ENCODE results near the gene ACP4.

Gene ACP4

DNA sequence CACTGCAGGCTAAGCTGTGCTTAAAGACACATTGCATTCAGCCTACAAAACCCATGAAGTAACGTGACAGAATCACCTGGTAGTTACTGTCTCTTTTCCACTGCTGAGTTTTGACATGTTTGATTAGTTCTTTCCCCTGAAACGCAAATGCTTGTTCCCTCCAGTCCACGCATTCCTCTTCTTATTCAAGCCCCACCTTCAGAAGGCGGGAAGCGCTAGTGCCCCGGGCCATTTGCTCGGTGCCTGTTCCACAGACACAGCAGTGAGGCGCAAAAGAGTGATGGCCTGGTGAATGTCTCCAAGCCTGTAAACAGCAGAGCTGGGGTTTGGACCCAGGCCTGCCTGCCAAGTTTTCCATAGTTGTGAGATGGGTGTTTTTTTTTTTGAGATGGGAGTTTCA, 10.9 kb downstream of the ACP4 start:
- no peak for TF ChIP-seq FOXM1 (IDR thresholded peaks at IDR 0.05; ENCODE audit: borderline replicate concordance, low read depth)
- no peak for TF ChIP-seq CEBPB (IDR thresholded peaks at IDR 0.05)
- no peak for TF ChIP-seq YY1 (IDR thresholded peaks at IDR 0.05; ENCODE audit: low read depth)

DNA sequence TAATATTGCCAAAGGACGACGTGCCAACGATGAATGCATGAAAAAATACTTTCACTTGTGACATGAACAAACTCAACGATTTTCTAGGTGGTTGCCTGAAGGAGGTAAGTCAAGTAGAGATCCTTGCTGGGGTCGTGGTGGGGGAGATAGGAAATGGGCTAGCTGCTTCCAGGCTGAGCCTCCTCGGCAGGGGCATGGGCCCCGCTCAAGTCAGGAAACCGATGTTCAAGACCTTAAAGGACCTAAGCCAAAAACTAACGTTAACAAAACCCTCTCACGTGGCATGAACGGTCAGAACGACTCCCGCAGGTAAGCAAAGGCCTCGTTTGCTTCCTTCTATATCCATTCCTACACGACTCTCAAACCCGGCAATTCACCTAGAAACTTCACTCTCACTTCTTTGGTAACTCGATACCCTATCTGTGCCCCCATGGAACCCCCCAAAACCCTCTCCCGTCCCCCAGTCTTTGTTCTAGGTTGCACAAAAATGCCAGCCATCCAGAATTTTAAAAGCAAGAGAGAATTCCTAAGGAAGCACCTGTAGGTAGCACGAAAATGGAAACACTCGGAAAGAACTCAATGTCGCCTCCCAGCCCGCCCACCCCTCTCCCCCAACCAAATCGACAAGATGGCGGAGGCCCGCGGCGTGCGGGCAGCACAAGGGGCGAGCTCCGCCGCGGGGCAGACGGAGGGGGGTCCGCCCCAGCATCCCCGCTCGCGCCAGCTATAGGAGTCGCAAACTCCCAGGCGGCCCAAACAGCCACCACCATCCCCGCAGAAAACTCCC, 13.6 kb downstream of the ACP4 start:
- no peak for TF ChIP-seq CREB1 (IDR thresholded peaks at IDR 0.05; ENCODE audit: low read depth)
- no peak for TF ChIP-seq ZBTB7A (IDR thresholded peaks at IDR 0.05; ENCODE audit: low read depth)
- no peak; the same call in 1 of the 2 replicates for TF ChIP-seq YY1 (IDR thresholded peaks at IDR 0.05; ENCODE audit: low read depth)

DNA sequence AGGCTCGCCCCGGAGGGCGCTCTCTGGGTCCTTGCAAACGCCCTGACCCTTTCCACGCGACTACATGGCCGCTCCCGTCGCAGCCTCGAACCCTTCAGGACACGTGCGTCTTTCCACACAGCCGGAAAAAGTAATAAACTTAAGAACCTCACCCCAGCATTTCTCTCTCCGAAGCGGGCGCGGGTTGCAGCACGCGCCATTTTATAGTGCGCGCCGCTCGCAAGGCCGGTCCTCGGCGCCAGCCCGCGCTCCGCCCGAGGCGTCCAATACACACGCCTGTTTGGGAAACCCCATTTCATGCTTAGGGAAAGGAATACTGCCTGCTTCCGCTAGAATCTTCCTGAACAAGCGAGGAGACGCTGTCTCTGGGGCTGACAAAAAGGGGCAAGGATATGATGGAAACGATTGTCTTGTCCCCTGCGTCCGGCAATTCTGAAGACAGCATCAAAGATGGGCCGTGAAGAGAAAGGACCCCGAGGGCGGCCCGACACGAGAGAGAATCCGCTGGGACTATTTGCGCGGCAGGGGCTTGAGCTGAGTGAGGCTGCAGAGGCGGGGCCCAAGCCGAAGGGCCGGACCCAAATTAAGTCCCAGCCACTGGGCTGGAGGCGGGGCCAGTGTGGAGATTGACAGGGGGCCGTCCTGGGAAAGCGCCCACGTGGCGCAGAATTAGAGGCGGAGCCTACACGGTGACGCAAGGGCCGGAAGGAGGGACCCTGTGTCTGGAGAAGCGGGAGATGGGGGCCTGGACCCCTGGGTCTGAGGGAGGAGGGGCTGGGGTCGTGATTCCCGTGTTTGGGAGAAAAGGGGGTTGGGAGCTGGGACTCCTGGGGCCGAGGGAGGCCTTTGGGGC, 14.4 kb downstream of the ACP4 start:
- TF ChIP-seq RAD21 (IDR thresholded peaks at IDR 0.05; ENCODE audit: low read depth) (no peak), CREB1 (IDR thresholded peaks at IDR 0.05; ENCODE audit: low read depth) (0 out of 2 replicates have a peak, but pooled peaks have one; percentile 34), CEBPB (IDR thresholded peaks at IDR 0.05) (peak; percentile 63), NFIC (IDR thresholded peaks at IDR 0.05) (0 out of 2 replicates have a peak, but pooled peaks have one; percentile 14), TAF1 (IDR thresholded peaks at IDR 0.05; ENCODE audit: low read depth) (peak; percentile 95), EP300 (IDR thresholded peaks at IDR 0.05; ENCODE audit: borderline replicate concordance) (no peak; the same call in 1 of the 2 replicates), TCF12 (IDR thresholded peaks at IDR 0.05; ENCODE audit: low read depth) (peak; percentile 57), EGR1 (IDR thresholded peaks at IDR 0.05) (no peak; the same call in 1 of the 2 replicates), TEAD4 (IDR thresholded peaks at IDR 0.05) (no peak)
- TF ChIP-seq, protein P1, sequence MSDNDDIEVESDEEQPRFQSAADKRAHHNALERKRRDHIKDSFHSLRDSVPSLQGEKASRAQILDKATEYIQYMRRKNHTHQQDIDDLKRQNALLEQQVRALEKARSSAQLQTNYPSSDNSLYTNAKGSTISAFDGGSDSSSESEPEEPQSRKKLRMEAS (IDR thresholded peaks at IDR 0.05): peak; percentile 96
- TF ChIP-seq, protein P2, sequence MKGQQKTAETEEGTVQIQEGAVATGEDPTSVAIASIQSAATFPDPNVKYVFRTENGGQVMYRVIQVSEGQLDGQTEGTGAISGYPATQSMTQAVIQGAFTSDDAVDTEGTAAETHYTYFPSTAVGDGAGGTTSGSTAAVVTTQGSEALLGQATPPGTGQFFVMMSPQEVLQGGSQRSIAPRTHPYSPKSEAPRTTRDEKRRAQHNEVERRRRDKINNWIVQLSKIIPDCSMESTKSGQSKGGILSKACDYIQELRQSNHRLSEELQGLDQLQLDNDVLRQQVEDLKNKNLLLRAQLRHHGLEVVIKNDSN (IDR thresholded peaks at IDR 0.05): peak; percentile 94

DNA sequence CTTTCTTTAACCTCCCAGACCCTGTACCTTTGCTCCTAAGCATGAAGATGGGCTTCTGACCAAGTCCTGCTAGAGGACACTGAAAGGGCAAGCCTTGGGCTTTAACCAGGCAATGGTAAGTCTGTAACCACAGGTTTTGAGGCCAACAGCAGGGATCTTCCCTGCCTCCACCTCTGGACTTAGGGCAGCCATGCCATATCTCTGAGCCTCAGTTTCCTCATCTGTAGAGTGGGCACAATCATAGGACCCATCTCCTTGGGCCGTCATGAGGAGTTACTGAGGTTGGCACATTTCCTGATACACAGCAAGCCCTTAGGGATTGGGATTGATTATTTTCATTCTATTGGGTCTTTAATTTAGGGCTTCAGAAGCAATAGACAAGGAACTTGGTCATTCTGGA, 18.6 kb downstream of the ACP4 start:
- TF ChIP-seq ZBTB7A (IDR thresholded peaks at IDR 0.05; ENCODE audit: low read depth) (no peak), CEBPB (IDR thresholded peaks at IDR 0.05) (no peak), NFIC (IDR thresholded peaks at IDR 0.05) (no peak), EGR1 (IDR thresholded peaks at IDR 0.05) (no peak), TCF12 (IDR thresholded peaks at IDR 0.05; ENCODE audit: low read depth) (no peak), EP300 (IDR thresholded peaks at IDR 0.05; ENCODE audit: borderline replicate concordance) (no peak), FOXM1 (IDR thresholded peaks at IDR 0.05; ENCODE audit: borderline replicate concordance, low read depth) (no peak), RAD21 (IDR thresholded peaks at IDR 0.05; ENCODE audit: low read depth) (no peak), TAF1 (IDR thresholded peaks at IDR 0.05; ENCODE audit: low read depth) (no peak), CREB1 (IDR thresholded peaks at IDR 0.05; ENCODE audit: low read depth) (no peak), TEAD4 (IDR thresholded peaks at IDR 0.05) (no peak), YY1 (IDR thresholded peaks at IDR 0.05; ENCODE audit: low read depth) (no peak)
- TF ChIP-seq, protein P3, sequence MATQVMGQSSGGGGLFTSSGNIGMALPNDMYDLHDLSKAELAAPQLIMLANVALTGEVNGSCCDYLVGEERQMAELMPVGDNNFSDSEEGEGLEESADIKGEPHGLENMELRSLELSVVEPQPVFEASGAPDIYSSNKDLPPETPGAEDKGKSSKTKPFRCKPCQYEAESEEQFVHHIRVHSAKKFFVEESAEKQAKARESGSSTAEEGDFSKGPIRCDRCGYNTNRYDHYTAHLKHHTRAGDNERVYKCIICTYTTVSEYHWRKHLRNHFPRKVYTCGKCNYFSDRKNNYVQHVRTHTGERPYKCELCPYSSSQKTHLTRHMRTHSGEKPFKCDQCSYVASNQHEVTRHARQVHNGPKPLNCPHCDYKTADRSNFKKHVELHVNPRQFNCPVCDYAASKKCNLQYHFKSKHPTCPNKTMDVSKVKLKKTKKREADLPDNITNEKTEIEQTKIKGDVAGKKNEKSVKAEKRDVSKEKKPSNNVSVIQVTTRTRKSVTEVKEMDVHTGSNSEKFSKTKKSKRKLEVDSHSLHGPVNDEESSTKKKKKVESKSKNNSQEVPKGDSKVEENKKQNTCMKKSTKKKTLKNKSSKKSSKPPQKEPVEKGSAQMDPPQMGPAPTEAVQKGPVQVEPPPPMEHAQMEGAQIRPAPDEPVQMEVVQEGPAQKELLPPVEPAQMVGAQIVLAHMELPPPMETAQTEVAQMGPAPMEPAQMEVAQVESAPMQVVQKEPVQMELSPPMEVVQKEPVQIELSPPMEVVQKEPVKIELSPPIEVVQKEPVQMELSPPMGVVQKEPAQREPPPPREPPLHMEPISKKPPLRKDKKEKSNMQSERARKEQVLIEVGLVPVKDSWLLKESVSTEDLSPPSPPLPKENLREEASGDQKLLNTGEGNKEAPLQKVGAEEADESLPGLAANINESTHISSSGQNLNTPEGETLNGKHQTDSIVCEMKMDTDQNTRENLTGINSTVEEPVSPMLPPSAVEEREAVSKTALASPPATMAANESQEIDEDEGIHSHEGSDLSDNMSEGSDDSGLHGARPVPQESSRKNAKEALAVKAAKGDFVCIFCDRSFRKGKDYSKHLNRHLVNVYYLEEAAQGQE (IDR thresholded peaks at IDR 0.05; ENCODE audit: low read depth): no peak
- TF ChIP-seq, protein P2 (IDR thresholded peaks at IDR 0.05): no peak
- TF ChIP-seq, protein P1 (IDR thresholded peaks at IDR 0.05): no peak

DNA sequence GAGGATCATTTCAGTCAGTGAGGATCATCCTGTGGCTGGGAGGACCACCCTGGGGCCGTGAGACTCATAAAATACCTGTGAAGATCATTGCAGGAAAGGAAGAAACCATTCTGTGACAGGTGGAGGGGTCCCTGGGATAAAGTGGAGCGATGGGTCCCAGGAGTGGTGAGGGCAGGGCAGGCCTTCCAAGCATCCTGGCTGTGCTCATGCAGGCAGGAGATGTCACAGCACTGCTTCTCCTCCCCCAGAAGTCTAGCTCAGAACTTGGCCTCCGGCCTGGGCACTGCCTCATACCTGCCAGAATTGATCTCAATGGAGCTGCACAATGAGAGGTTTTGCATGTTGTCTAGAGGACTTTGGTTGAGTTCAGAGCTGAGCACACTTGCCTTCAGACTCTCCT, 22.3 kb downstream of the ACP4 start:
- TF ChIP-seq YY1 (IDR thresholded peaks at IDR 0.05; ENCODE audit: low read depth) (no peak), TCF12 (IDR thresholded peaks at IDR 0.05; ENCODE audit: low read depth) (no peak), EGR1 (IDR thresholded peaks at IDR 0.05) (no peak), TAF1 (IDR thresholded peaks at IDR 0.05; ENCODE audit: low read depth) (no peak), CREB1 (IDR thresholded peaks at IDR 0.05; ENCODE audit: low read depth) (no peak), FOXM1 (IDR thresholded peaks at IDR 0.05; ENCODE audit: borderline replicate concordance, low read depth) (no peak), NFIC (IDR thresholded peaks at IDR 0.05) (no peak), CEBPB (IDR thresholded peaks at IDR 0.05) (no peak), EP300 (IDR thresholded peaks at IDR 0.05; ENCODE audit: borderline replicate concordance) (no peak)
- TF ChIP-seq, protein P1 (IDR thresholded peaks at IDR 0.05): no peak
- TF ChIP-seq, protein P2 (IDR thresholded peaks at IDR 0.05): no peak

DNA sequence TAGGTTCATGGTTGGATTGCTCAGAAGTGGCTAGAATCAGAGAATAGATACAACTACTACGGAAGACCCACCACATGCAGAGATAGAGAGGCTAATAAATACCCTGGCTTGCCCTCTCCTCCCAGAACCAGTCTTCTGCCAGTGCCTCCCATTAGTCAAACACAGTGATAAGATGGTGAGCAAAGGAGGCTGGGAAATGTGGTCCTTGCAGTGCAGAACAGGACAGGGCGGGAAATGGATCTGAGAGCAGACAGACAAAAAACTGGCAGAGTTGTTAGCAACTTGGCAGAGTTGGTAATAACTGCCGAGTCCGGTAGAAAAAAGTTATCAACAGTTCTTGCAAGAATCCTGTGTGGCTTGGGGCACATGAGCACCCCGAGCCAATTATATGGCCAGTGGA, 24.7 kb downstream of the ACP4 start:
- TF ChIP-seq ZBTB7A (IDR thresholded peaks at IDR 0.05; ENCODE audit: low read depth) (no peak), TCF12 (IDR thresholded peaks at IDR 0.05; ENCODE audit: low read depth) (no peak)
- TF ChIP-seq, protein P1 (IDR thresholded peaks at IDR 0.05): no peak
